Stomach smooth muscle (tissue), 2 donors: ENCODE measurements around the gene PLA2G4F.

Experiments
- H3K27ac ChIP-seq: one replicate; pipeline ENCODE4 v1.7.0; 2013; ENCODE audit warnings: mild to moderate bottlenecking, low read length, inconsistent platforms
- H3K27me3 ChIP-seq, 2 donors: one replicate each; pipeline ENCODE4 v1.7.0; 2013; ENCODE audit warnings: low read length in 2 of 2; ENCODE audit not compliant: insufficient read depth in 2 of 2, control insufficient read depth in 1 of 2
- H3K36me3 ChIP-seq, 2 donors: one replicate each; pipeline ENCODE4 v1.7.0; 2013; ENCODE audit warnings: low read length in 2 of 2; ENCODE audit not compliant: control insufficient read depth in 2 of 2, insufficient read depth in 2 of 2
- H3K4me1 ChIP-seq: one replicate; pipeline ENCODE4 v1.7.0; 2013; ENCODE audit warnings: low read length; ENCODE audit not compliant: control insufficient read depth, insufficient read depth
- H3K4me3 ChIP-seq, 2 donors: one replicate each; pipeline ENCODE4 v1.7.0; 2013; ENCODE audit warnings: low read length in 2 of 2
- H3K9ac ChIP-seq, 2 donors: one replicate each; pipeline ENCODE4 v1.7.0; 2013; ENCODE audit warnings: low read length in 2 of 2, mild to moderate bottlenecking in 1 of 2
- H3K9me3 ChIP-seq, 2 donors: one replicate each; pipeline ENCODE4 v1.7.0; 2013; ENCODE audit warnings: low read length in 2 of 2; ENCODE audit not compliant: control insufficient read depth in 2 of 2
- donor health status: healthy.
- donor health status: Pancreatic carcinoma.

Gene PLA2G4F

GRCh38 chr15:42163947-42164550 lies 7.6 kb upstream of the PLA2G4F start:
- no peaks in the 10 kb centered on the region for H3K27me3 ChIP-seq
- no peaks in the 10 kb centered on the region for H3K9me3 ChIP-seq
- H3K4me3 ChIP-seq, result no peak overlapping the region
- H3K36me3 ChIP-seq, result peaks cover 81 to 88% of the 10 kb centered on the region in 2 donors
- H3K4me1 ChIP-seq, result peaks cover 3% of the 10 kb centered on the region
- H3K27ac ChIP-seq, result no peak overlapping the region
- no peak overlapping the region for H3K9ac ChIP-seq

- Histone ChIP-seq H3K27me3 (no peaks in the 10 kb centered on the region), H3K9me3 (no peaks in the 10 kb centered on the region), H3K4me1 (peaks cover 7% of the 10 kb centered on the region), H3K4me3 (no peak overlapping the region), H3K9ac (no peak overlapping the region), H3K27ac (no peak overlapping the region), H3K36me3 (peaks cover 83% of the 10 kb centered on the region in 2 donors)
These were observed 6.9 kb upstream of the PLA2G4F start for GRCh38 chr15:42163291-42163690.

- H3K9ac ChIP-seq, result no peak overlapping the region
- H3K36me3 ChIP-seq, result peaks cover 51 to 55% of the 10 kb centered on the region in 2 donors
- H3K4me3 ChIP-seq, result no peak overlapping the region
- H3K4me1 ChIP-seq, result peaks cover 7% of the 10 kb centered on the region
- no peak overlapping the region for H3K27ac ChIP-seq
- H3K9me3 ChIP-seq, result no peaks in the 10 kb centered on the region
- no peaks in the 10 kb centered on the region for H3K27me3 ChIP-seq
These were observed 3.7 kb upstream of the PLA2G4F start for GRCh38 chr15:42160136-42160535.

GRCh38 chr15:42159381-42160015 lies 3.1 kb upstream of the PLA2G4F start:
- no peaks in the 10 kb centered on the region for H3K9me3 ChIP-seq
- H3K9ac ChIP-seq, result no peak overlapping the region
- H3K27ac ChIP-seq, result peak overlapping the region; percentile 18
- H3K4me3 ChIP-seq, result no peak overlapping the region
- peaks cover 7% of the 10 kb centered on the region for H3K4me1 ChIP-seq
- H3K36me3 ChIP-seq, result peaks cover 45 to 51% of the 10 kb centered on the region in 2 donors
- H3K27me3 ChIP-seq, result no peaks in the 10 kb centered on the region

GRCh38 chr15:42158941-42159340 lies 2.5 kb upstream of the PLA2G4F start:
- Histone ChIP-seq H3K9me3 (no peaks in the 10 kb centered on the region), H3K4me1 (peaks cover 7% of the 10 kb centered on the region), H3K4me3 (no peak overlapping the region), H3K36me3 (peaks cover 40 to 45% of the 10 kb centered on the region in 2 donors), H3K27ac (peak overlapping the region; percentile 18), H3K27me3 (no peaks in the 10 kb centered on the region), H3K9ac (no peak overlapping the region)

GRCh38 chr15:42157981-42158765 lies 1.7 kb upstream of the PLA2G4F start:
- Histone ChIP-seq H3K4me3 (no peak overlapping the region), H3K9me3 (no peaks in the 10 kb centered on the region), H3K27ac (no peak overlapping the region), H3K9ac (no peak overlapping the region), H3K36me3 (peaks cover 32 to 38% of the 10 kb centered on the region in 2 donors), H3K4me1 (peaks cover 7% of the 10 kb centered on the region), H3K27me3 (no peaks in the 10 kb centered on the region)

GRCh38 chr15:42157381-42157780 lies 945 bp upstream of the PLA2G4F start:
- H3K4me1 ChIP-seq, result peaks cover 7% of the 10 kb centered on the region
- no peaks in the 10 kb centered on the region for H3K9me3 ChIP-seq
- H3K27ac ChIP-seq, result no peak overlapping the region
- H3K4me3 ChIP-seq, result no peak overlapping the region
- no peak overlapping the region for H3K9ac ChIP-seq
- peaks cover 24 to 31% of the 10 kb centered on the region in 2 donors for H3K36me3 ChIP-seq
- no peaks in the 10 kb centered on the region for H3K27me3 ChIP-seq

- no peak overlapping the region for H3K9ac ChIP-seq
These were observed 742 bp downstream of the PLA2G4F start for GRCh38 chr15:42155546-42156242.

GRCh38 chr15:42154956-42155355 lies 1.5 kb downstream of the PLA2G4F start:
- peaks cover 7% of the 10 kb centered on the region for H3K4me1 ChIP-seq
- peaks cover 3 to 9% of the 10 kb centered on the region in 2 donors for H3K36me3 ChIP-seq
- H3K4me3 ChIP-seq, result no peak overlapping the region

More at GRCh38 chr15:42155546-42156242, 742 bp downstream of the PLA2G4F start:
- H3K27me3 ChIP-seq, result no peaks in the 10 kb centered on the region
- H3K9me3 ChIP-seq, result no peaks in the 10 kb centered on the region
- no peak overlapping the region for H3K4me3 ChIP-seq
- no peak overlapping the region for H3K27ac ChIP-seq
- peaks cover 7% of the 10 kb centered on the region for H3K4me1 ChIP-seq
- peaks cover 10 to 16% of the 10 kb centered on the region in 2 donors for H3K36me3 ChIP-seq

GRCh38 chr15:42154212-42154941 lies 2.1 kb downstream of the PLA2G4F start:
- H3K27me3 ChIP-seq, result no peaks in the 10 kb centered on the region
- H3K9ac ChIP-seq, result no peak overlapping the region
- no peak overlapping the region for H3K27ac ChIP-seq
- H3K36me3 ChIP-seq, result peaks cover 0 to 3% of the 10 kb centered on the region in 2 donors
- peaks cover 6% of the 10 kb centered on the region for H3K4me1 ChIP-seq
- no peak overlapping the region for H3K4me3 ChIP-seq
- no peaks in the 10 kb centered on the region for H3K9me3 ChIP-seq

More at GRCh38 chr15:42154956-42155355, 1.5 kb downstream of the PLA2G4F start:
- Histone ChIP-seq H3K27me3 (no peaks in the 10 kb centered on the region), H3K9me3 (no peaks in the 10 kb centered on the region), H3K27ac (no peak overlapping the region), H3K9ac (no peak overlapping the region)
